Gastroesophageal sphincter (tissue), 3 donors: ENCODE results near the gene ZDHHC17.

Source experiments
- CTCF ChIP-seq, 4 experiments: fragments of 200-600 bp in 2 of 4; fragments of 450-650 bp in 2 of 4; sonication (generic) in 1 of 4; IDR thresholded peaks; one replicate each; pipeline ENCODE4 v1.5.1; 2017 to 2019; ENCODE audit warnings: antibody characterized with exemption in 4 of 4, mild to moderate bottlenecking in 2 of 4, moderate library complexity in 2 of 4
- EP300 ChIP-seq: sonication (generic); formaldehyde crosslinking; IDR thresholded peaks from one replicate; pipeline ENCODE4 v1.6.1; 2017; ENCODE audit warnings: antibody characterized with exemption, mild to moderate bottlenecking
- POLR2A ChIP-seq, 2 donors: fragments of 450-650 bp; IDR thresholded peaks; one replicate each; pipeline ENCODE4 v1.6.1; 2017; ENCODE audit warnings: antibody characterized with exemption in 2 of 2, mild to moderate bottlenecking in 2 of 2, moderate library complexity in 1 of 2
- POLR2AphosphoS5 ChIP-seq: sonication (generic); formaldehyde crosslinking; IDR thresholded peaks from one replicate; pipeline ENCODE4 v1.6.1; 2017; ENCODE audit warnings: antibody characterized with exemption

DNA sequence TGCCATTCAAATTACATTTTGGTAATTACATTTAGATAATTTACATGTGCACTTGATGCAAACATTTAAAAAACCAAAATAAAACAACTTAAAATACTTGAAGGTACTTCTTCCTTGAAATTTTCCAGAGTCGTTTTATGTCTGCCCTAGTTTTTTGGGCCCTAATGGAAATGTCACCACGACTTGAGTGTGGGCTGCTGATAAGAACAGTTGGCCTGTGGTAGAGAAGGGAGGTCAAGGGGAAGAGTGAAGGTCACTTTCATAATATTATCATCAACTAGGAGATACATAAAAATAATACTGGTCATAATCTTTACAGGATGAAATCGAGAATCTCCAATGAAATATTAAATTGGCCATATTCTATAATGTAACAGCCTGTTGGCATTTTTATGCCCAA is 23.1 kb downstream of the ZDHHC17 start:
- TF ChIP-seq POLR2A (IDR thresholded peaks at IDR 0.05), result no peak
- no peak for TF ChIP-seq CTCF (IDR thresholded peaks at IDR 0.05)
- no peak for TF ChIP-seq EP300
- TF ChIP-seq POLR2AphosphoS5, result no peak
